Measurements from ENCODE around the gene DLX4.

DLX4 gene

GRCh38 chr17:49956780-49957179 lies 12.2 kb upstream of the DLX4 start:
- Mint-ChIP-seq H3K27me3 (peaks cover 77% of the 10 kb centered on the region), H3K4me1 (ENCODE audit: low read depth) (peaks cover 18% of the 10 kb centered on the region), H3K27ac (no peak overlapping the region), H3K4me3 (no peak overlapping the region), H3K9me3 (no peaks in the 10 kb centered on the region), H3K36me3 (ENCODE audit: low read depth) (no peaks in the 10 kb centered on the region)
- intact Hi-C loops (cut with micrococcal nuclease) = no loop called here

- H3K9me3 Mint-ChIP-seq = no peaks in the 10 kb centered on the region
- peaks cover 16% of the 10 kb centered on the region for H3K4me1 Mint-ChIP-seq (ENCODE audit: low read depth)
- peaks cover 77% of the 10 kb centered on the region for H3K27me3 Mint-ChIP-seq
- no peak overlapping the region for H3K4me3 Mint-ChIP-seq
- no peaks in the 10 kb centered on the region for H3K36me3 Mint-ChIP-seq (ENCODE audit: low read depth)
- H3K27ac Mint-ChIP-seq = no peak overlapping the region
- intact Hi-C loops (cut with micrococcal nuclease) = no loop called here
These were observed 11.6 kb upstream of the DLX4 start for GRCh38 chr17:49957350-49957749.

GRCh38 chr17:49958723-49959122 lies 10.3 kb upstream of the DLX4 start:
- Mint-ChIP-seq H3K36me3 (ENCODE audit: low read depth) (no peaks in the 10 kb centered on the region), H3K9me3 (no peaks in the 10 kb centered on the region), H3K4me3 (no peak overlapping the region), H3K27me3 (peaks cover 77% of the 10 kb centered on the region), H3K4me1 (ENCODE audit: low read depth) (peaks cover 25% of the 10 kb centered on the region), H3K27ac (no peak overlapping the region)
- intact Hi-C loops (cut with micrococcal nuclease) = no loop called here

GRCh38 chr17:49959183-49959935 lies 9.6 kb upstream of the DLX4 start:
- Mint-ChIP-seq H3K4me1 (ENCODE audit: low read depth) (peaks cover 30% of the 10 kb centered on the region), H3K9me3 (no peaks in the 10 kb centered on the region), H3K36me3 (ENCODE audit: low read depth) (no peaks in the 10 kb centered on the region), H3K4me3 (no peak overlapping the region), H3K27me3 (peaks cover 77% of the 10 kb centered on the region), H3K27ac (no peak overlapping the region)
- intact Hi-C loops (cut with micrococcal nuclease) = no loop called here

- Mint-ChIP-seq H3K36me3 (ENCODE audit: low read depth) (no peaks in the 10 kb centered on the region), H3K27ac (no peak overlapping the region), H3K27me3 (peaks cover 84% of the 10 kb centered on the region), H3K4me1 (ENCODE audit: low read depth) (peaks cover 64% of the 10 kb centered on the region), H3K9me3 (no peaks in the 10 kb centered on the region), H3K4me3 (no peak overlapping the region)
- intact Hi-C loops (cut with micrococcal nuclease) = no loop called here
These were observed 6.2 kb upstream of the DLX4 start for GRCh38 chr17:49962599-49963308.

- no peaks in the 10 kb centered on the region for H3K9me3 Mint-ChIP-seq
- H3K27ac Mint-ChIP-seq = no peak overlapping the region
- H3K36me3 Mint-ChIP-seq (ENCODE audit: low read depth) = no peaks in the 10 kb centered on the region
- intact Hi-C loops (cut with micrococcal nuclease) = no loop called here
- H3K4me3 Mint-ChIP-seq = no peak overlapping the region
- H3K4me1 Mint-ChIP-seq (ENCODE audit: low read depth) = peaks cover 65% of the 10 kb centered on the region
- peaks cover 84% of the 10 kb centered on the region for H3K27me3 Mint-ChIP-seq
These were observed 5.7 kb upstream of the DLX4 start for GRCh38 chr17:49963309-49963625.

- Mint-ChIP-seq H3K27me3 (peaks cover 87% of the 10 kb centered on the region), H3K4me3 (peak overlapping the region; percentile 14), H3K4me1 (ENCODE audit: low read depth) (peaks cover 67% of the 10 kb centered on the region), H3K27ac (no peak overlapping the region), H3K9me3 (no peaks in the 10 kb centered on the region), H3K36me3 (ENCODE audit: low read depth) (no peaks in the 10 kb centered on the region)
- intact Hi-C loops (cut with micrococcal nuclease) = no loop called here
These were observed 5.2 kb upstream of the DLX4 start for GRCh38 chr17:49963626-49964302.

- Mint-ChIP-seq H3K4me3 (peak overlapping the region; percentile 14), H3K27me3 (peaks cover 89% of the 10 kb centered on the region), H3K27ac (no peak overlapping the region), H3K36me3 (ENCODE audit: low read depth) (no peaks in the 10 kb centered on the region), H3K4me1 (ENCODE audit: low read depth) (peaks cover 72% of the 10 kb centered on the region), H3K9me3 (no peaks in the 10 kb centered on the region)
- intact Hi-C loops (cut with micrococcal nuclease) = no loop called here
These were observed 4.7 kb upstream of the DLX4 start for GRCh38 chr17:49964303-49964768.

- H3K4me3 Mint-ChIP-seq = no peak overlapping the region
- H3K4me1 Mint-ChIP-seq (ENCODE audit: low read depth) = peaks cover 72% of the 10 kb centered on the region
- no peak overlapping the region for H3K27ac Mint-ChIP-seq
- H3K9me3 Mint-ChIP-seq = no peaks in the 10 kb centered on the region
- peaks cover 89% of the 10 kb centered on the region for H3K27me3 Mint-ChIP-seq
- intact Hi-C loops (cut with micrococcal nuclease) = no loop called here
- no peaks in the 10 kb centered on the region for H3K36me3 Mint-ChIP-seq (ENCODE audit: low read depth)
These were observed 4.0 kb upstream of the DLX4 start for GRCh38 chr17:49964769-49965523.

- H3K4me3 Mint-ChIP-seq = no peak overlapping the region
- H3K4me1 Mint-ChIP-seq (ENCODE audit: low read depth) = peaks cover 77% of the 10 kb centered on the region
- no peaks in the 10 kb centered on the region for H3K36me3 Mint-ChIP-seq (ENCODE audit: low read depth)
- peaks cover 91% of the 10 kb centered on the region for H3K27me3 Mint-ChIP-seq
- intact Hi-C loops (cut with micrococcal nuclease) = no loop called here
- H3K27ac Mint-ChIP-seq = no peak overlapping the region
- no peaks in the 10 kb centered on the region for H3K9me3 Mint-ChIP-seq
These were observed 3.5 kb upstream of the DLX4 start for GRCh38 chr17:49965524-49965909.

- H3K4me1 Mint-ChIP-seq (ENCODE audit: low read depth) = peaks cover 89% of the 10 kb centered on the region
- intact Hi-C loops (cut with micrococcal nuclease) = no loop called here
- H3K27me3 Mint-ChIP-seq = peaks cover 93% of the 10 kb centered on the region
- H3K9me3 Mint-ChIP-seq = no peaks in the 10 kb centered on the region
- no peak overlapping the region for H3K4me3 Mint-ChIP-seq
- no peak overlapping the region for H3K27ac Mint-ChIP-seq
- H3K36me3 Mint-ChIP-seq (ENCODE audit: low read depth) = no peaks in the 10 kb centered on the region
These were observed 2.2 kb upstream of the DLX4 start for GRCh38 chr17:49966767-49967166.

GRCh38 chr17:49967205-49967604 lies 1.8 kb upstream of the DLX4 start:
- Mint-ChIP-seq H3K27me3 (peaks cover 93% of the 10 kb centered on the region), H3K36me3 (ENCODE audit: low read depth) (no peaks in the 10 kb centered on the region), H3K4me1 (ENCODE audit: low read depth) (peaks cover 93% of the 10 kb centered on the region)

GRCh38 chr17:49967621-49968404 lies 1.2 kb upstream of the DLX4 start:
- Mint-ChIP-seq H3K4me1 (ENCODE audit: low read depth) (peaks cover 93% of the 10 kb centered on the region), H3K9me3 (no peaks in the 10 kb centered on the region)
- intact Hi-C loops (cut with micrococcal nuclease) = no loop called here

More at GRCh38 chr17:49967205-49967604, 1.8 kb upstream of the DLX4 start:
- H3K4me3 Mint-ChIP-seq = no peak overlapping the region
- no peaks in the 10 kb centered on the region for H3K9me3 Mint-ChIP-seq
- no peak overlapping the region for H3K27ac Mint-ChIP-seq
- intact Hi-C loops (cut with micrococcal nuclease) = no loop called here

More at GRCh38 chr17:49967621-49968404, 1.2 kb upstream of the DLX4 start:
- peaks cover 93% of the 10 kb centered on the region for H3K27me3 Mint-ChIP-seq
- H3K27ac Mint-ChIP-seq = no peak overlapping the region
- no peaks in the 10 kb centered on the region for H3K36me3 Mint-ChIP-seq (ENCODE audit: low read depth)
- peak overlapping the region; percentile 48 for H3K4me3 Mint-ChIP-seq

All from dendritic cell treated with granulocyte-macrophage colony-stimulating factor and Interleukin-4, amounts not matched to agents 40 ng/mL and 50 ng/mL, for 4 days (primary cell).